GM12873 (cell line): ENCODE results near the gene GADD45A.

Experiments
- CTCF ChIP-seq: IDR thresholded peaks from 2 replicates; pipeline ENCODE4 v1.5.1; 2012; ENCODE audit warnings: low read depth, mild to moderate bottlenecking, moderate library complexity, low read length, control low read depth; ENCODE audit not compliant: insufficient read depth; ENCODE audit errors: missing control alignments

Gene GADD45A

GRCh38 chr1:67705735-67706453 lies 20.9 kb downstream of the GADD45A start:
- TF ChIP-seq CTCF = no peak

- no peak for TF ChIP-seq CTCF
Observed at GRCh38 chr1:67708606-67709005, 23.6 kb downstream of the GADD45A start.

GRCh38 chr1:67710417-67710816 lies 25.4 kb downstream of the GADD45A start:
- no peak for TF ChIP-seq CTCF

GRCh38 chr1:67711158-67711854 lies 26.3 kb downstream of the GADD45A start:
- no peak for TF ChIP-seq CTCF

GRCh38 chr1:67711855-67712212 lies 26.8 kb downstream of the GADD45A start:
- TF ChIP-seq CTCF = no peak

- no peak for TF ChIP-seq CTCF
Observed at GRCh38 chr1:67713057-67713846, 28.3 kb downstream of the GADD45A start.

- TF ChIP-seq CTCF = no peak
Observed at GRCh38 chr1:67715819-67716218, 30.8 kb downstream of the GADD45A start.
